Effector CD8-positive, alpha-beta T cell (primary cell): Measurements from ENCODE around the gene SYT13.
A peak's percentile ranks its signal among the peaks of the same experiment; 100 is the strongest.

Experiments used
- DNase-seq: peaks from one replicate; lab custom pipeline; 2025; lab: John Stamatoyannopoulos, UW

The SYT13 gene

GRCh38 chr11:45246241-45246640, 39.9 kb downstream of the SYT13 start:
- DNase-seq = no peak

GRCh38 chr11:45245218-45246045, 40.7 kb downstream of the SYT13 start:
- no peak for DNase-seq

- no peak for DNase-seq
Observed at GRCh38 chr11:45243967-45244366, 42.2 kb downstream of the SYT13 start.

GRCh38 chr11:45239733-45240132, 46.4 kb downstream of the SYT13 start:
- no peak for DNase-seq

- DNase-seq = no peak
Observed at GRCh38 chr11:45238724-45239123, 47.4 kb downstream of the SYT13 start.

GRCh38 chr11:45237711-45238315, 48.3 kb downstream of the SYT13 start:
- no peak for DNase-seq

GRCh38 chr11:45234306-45235006, 51.7 kb downstream of the SYT13 start:
- no peak for DNase-seq

- DNase-seq = no peak
Observed at GRCh38 chr11:45233804-45234170, 52.4 kb downstream of the SYT13 start.

- peak; percentile 16 for DNase-seq
Observed at GRCh38 chr11:45233121-45233803, 52.9 kb downstream of the SYT13 start.

- DNase-seq = no peak
Observed at GRCh38 chr11:45232341-45233080, 53.6 kb downstream of the SYT13 start.

GRCh38 chr11:45229401-45230020, 56.6 kb downstream of the SYT13 start:
- DNase-seq = no peak

- no peak for DNase-seq
Observed at GRCh38 chr11:45227836-45228235, 58.3 kb downstream of the SYT13 start.

- DNase-seq = no peak
Observed at GRCh38 chr11:45226901-45227300, 59.2 kb downstream of the SYT13 start.

- no peak for DNase-seq
Observed at GRCh38 chr11:45225961-45226871, 59.9 kb downstream of the SYT13 start.

GRCh38 chr11:45225277-45225676, 60.9 kb downstream of the SYT13 start:
- no peak for DNase-seq

GRCh38 chr11:45224766-45225165, 61.4 kb downstream of the SYT13 start:
- DNase-seq = no peak

GRCh38 chr11:45223496-45223895, 62.6 kb downstream of the SYT13 start:
- no peak for DNase-seq

GRCh38 chr11:45219411-45219810, 66.7 kb downstream of the SYT13 start:
- DNase-seq = no peak

GRCh38 chr11:45218705-45219104, 67.4 kb downstream of the SYT13 start:
- no peak for DNase-seq

GRCh38 chr11:45217991-45218390, 68.2 kb downstream of the SYT13 start:
- DNase-seq = no peak
